ENCODE results near the gene WDR7.

DNA sequence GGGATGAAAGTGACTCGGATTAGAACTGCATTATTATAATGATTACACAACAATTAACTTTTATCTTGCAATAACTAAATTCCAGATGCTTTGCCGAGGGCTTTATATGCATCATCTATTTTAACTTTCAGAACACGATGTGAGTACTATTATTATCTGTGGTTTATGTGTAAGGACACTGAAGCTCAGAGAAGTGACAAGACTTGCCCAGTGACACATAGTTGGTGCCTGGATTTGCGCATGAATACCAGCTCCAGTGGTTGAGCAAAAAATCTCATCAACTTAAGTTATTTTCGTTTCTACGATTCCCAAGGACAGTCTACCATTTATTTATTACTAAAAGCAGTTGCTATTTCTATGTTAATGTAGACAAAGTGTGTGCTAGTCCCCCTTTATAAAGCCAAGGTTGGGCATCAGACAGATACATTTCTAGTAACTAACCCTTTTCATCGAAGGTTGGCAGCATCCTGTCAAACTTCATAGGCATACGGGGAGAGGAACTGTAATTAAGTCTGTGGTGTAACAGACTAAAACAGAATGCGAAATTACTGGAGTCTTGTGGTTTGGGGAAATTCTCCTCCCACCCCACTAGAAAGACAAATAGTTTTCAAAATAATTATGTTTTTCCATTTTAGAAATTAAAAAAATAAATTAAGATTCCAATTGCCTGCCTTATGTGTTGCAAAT lies 422.5 kb downstream of the WDR7 start:
- TF ChIP-seq, protein P1, sequence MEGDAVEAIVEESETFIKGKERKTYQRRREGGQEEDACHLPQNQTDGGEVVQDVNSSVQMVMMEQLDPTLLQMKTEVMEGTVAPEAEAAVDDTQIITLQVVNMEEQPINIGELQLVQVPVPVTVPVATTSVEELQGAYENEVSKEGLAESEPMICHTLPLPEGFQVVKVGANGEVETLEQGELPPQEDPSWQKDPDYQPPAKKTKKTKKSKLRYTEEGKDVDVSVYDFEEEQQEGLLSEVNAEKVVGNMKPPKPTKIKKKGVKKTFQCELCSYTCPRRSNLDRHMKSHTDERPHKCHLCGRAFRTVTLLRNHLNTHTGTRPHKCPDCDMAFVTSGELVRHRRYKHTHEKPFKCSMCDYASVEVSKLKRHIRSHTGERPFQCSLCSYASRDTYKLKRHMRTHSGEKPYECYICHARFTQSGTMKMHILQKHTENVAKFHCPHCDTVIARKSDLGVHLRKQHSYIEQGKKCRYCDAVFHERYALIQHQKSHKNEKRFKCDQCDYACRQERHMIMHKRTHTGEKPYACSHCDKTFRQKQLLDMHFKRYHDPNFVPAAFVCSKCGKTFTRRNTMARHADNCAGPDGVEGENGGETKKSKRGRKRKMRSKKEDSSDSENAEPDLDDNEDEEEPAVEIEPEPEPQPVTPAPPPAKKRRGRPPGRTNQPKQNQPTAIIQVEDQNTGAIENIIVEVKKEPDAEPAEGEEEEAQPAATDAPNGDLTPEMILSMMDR (IDR thresholded peaks at IDR 0.05), result no peak
- TF ChIP-seq POLR2A (IDR thresholded peaks at IDR 0.05), result no peak

Measured in esophagus squamous epithelium (tissue), 4 donors.